ENCODE data around the gene ADA. TPM values are rescaled to one million over a fixed set of nuclear protein-coding genes. Genes with fewer than 3 reads are reported as not detected.

ADA gene
- total RNA-seq, 2 donors from 2014 or later, result 6.3 to 16.7 TPM

DNA sequence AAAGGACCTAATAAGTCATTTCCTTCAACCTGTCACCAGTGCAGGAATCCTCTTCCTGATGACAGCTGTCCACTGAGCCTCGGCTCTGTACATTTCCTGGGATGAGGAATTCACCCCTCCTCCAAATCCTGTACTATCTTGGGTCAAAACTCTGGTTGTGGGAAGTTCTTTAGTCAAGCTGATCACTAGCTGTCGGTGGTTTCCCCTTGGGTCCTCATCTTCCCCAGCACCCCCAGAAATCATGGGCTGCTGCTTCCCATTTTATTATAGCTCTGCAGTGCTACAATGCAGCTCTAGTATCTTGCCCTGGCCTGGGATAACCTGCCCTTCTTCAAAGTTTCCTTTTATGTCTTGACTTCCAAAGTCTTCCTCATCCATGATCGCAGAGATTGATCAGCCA, 14.6 kb upstream of the ADA start:
- DNase-seq (ENCODE audit: low spot score), result no peak
- Histone ChIP-seq H3K9me3 (no peaks in the 10 kb centered on the region), H3K27ac (no peak overlapping the region), H3K27me3 (no peaks in the 10 kb centered on the region), H3K36me3 (no peaks in the 10 kb centered on the region), H3K4me3 (no peak overlapping the region), H3K4me1 (no peaks in the 10 kb centered on the region)
- TF ChIP-seq, protein P1, sequence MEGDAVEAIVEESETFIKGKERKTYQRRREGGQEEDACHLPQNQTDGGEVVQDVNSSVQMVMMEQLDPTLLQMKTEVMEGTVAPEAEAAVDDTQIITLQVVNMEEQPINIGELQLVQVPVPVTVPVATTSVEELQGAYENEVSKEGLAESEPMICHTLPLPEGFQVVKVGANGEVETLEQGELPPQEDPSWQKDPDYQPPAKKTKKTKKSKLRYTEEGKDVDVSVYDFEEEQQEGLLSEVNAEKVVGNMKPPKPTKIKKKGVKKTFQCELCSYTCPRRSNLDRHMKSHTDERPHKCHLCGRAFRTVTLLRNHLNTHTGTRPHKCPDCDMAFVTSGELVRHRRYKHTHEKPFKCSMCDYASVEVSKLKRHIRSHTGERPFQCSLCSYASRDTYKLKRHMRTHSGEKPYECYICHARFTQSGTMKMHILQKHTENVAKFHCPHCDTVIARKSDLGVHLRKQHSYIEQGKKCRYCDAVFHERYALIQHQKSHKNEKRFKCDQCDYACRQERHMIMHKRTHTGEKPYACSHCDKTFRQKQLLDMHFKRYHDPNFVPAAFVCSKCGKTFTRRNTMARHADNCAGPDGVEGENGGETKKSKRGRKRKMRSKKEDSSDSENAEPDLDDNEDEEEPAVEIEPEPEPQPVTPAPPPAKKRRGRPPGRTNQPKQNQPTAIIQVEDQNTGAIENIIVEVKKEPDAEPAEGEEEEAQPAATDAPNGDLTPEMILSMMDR (IDR thresholded peaks at IDR 0.05), result no peak

DNA sequence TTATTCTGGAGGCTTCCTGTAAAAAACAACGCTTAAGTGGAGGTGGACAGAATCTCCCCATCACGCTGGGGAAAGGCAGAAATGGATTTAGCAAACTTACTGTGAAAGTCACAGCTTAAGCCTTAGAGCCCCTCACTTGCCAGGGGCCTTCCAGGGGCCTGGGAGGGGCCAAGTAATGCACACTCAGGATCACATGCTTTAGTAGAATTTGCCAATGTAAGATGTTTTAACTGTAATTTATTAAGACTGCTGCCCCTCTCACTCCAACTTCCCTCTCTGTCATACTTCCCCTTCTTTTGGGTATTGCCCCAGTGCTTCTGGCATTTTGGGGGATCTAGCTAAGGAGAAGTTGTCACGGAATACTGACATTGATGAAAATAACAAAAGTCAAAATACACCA, 12.6 kb upstream of the ADA start:
- TF ChIP-seq, protein P1 (IDR thresholded peaks at IDR 0.05), result no peak
- Histone ChIP-seq H3K9me3 (no peaks in the 10 kb centered on the region), H3K4me1 (no peaks in the 10 kb centered on the region), H3K4me3 (no peak overlapping the region), H3K27ac (no peak overlapping the region), H3K36me3 (no peaks in the 10 kb centered on the region), H3K27me3 (no peaks in the 10 kb centered on the region)
- DNase-seq (ENCODE audit: low spot score), result no peak

DNA sequence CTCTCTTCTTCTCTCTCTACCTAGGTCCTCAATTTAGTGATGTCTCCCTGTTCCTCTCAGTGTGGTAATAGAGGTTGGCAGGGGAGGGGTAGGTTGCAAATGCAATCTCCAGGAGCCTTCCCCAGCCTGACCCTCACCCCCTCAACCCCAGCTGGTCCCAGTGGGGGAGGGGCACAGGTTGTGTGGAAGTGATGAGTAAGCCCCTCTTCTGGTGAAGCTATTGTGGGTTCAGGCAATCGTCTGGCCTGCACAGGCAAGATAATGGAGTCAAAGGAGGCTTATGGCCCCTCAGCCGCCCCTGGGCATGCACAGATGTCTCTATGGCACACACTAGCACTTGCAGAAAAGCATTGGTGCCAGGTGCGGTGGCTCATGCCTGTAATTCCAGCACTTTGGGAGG, 10.8 kb upstream of the ADA start:
- Histone ChIP-seq H3K4me1 (no peaks in the 10 kb centered on the region), H3K27me3 (no peaks in the 10 kb centered on the region), H3K4me3 (no peak overlapping the region), H3K9me3 (no peaks in the 10 kb centered on the region), H3K27ac (no peak overlapping the region), H3K36me3 (no peaks in the 10 kb centered on the region)
- TF ChIP-seq, protein P1 (IDR thresholded peaks at IDR 0.05), result no peak
- no peak for DNase-seq (ENCODE audit: low spot score)

DNA sequence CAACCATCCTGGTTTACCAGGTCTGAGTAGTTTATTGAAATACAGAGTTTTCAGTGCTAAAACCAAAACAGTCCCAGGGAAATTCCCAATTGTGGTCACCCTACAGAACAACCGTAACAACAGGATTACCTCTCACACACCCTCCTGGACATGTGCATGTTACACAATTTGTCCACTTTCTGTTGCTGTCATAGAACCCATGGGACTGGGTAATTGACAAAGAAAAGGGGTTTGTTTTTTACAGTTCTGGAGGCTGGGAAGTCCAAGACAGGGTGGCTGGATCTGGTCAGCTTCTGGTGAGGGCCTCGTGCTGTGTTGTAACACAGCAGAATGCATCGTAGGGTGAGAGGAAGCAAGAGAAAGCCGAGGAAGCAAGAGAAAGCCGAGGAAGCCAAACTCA, 9.1 kb upstream of the ADA start:
- DNase-seq (ENCODE audit: low spot score), result no peak
- Histone ChIP-seq H3K36me3 (no peaks in the 10 kb centered on the region), H3K9me3 (no peaks in the 10 kb centered on the region), H3K27me3 (no peaks in the 10 kb centered on the region), H3K4me3 (no peak overlapping the region), H3K27ac (no peak overlapping the region), H3K4me1 (no peaks in the 10 kb centered on the region)
- TF ChIP-seq, protein P1 (IDR thresholded peaks at IDR 0.05), result no peak

DNA sequence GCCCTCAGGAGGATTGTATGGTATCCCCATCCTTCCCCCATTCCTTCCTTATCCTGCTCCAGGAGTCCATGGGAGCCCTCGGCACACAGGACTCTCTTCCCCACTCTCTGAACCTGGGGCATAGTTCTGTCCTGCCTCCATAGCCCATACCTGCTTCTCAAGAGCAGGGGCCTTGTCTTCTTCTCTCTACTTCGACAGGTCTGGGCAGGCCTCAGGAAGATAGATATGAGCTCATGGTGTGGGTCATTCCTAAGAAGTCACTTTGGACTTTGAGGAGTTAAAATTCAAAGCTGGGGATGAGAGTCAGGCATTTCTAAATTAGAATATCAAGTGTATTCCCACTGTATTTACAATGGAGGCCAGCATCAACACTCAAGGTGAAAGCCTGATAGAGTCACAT, 8.4 kb upstream of the ADA start:
- no peaks in the 10 kb centered on the region for H3K9me3 ChIP-seq
- no peaks in the 10 kb centered on the region for H3K36me3 ChIP-seq
- H3K27ac ChIP-seq, result no peak overlapping the region
- H3K4me1 ChIP-seq, result no peaks in the 10 kb centered on the region
- DNase-seq (ENCODE audit: low spot score), result no peak
- no peak overlapping the region for H3K4me3 ChIP-seq
- TF ChIP-seq, protein P1 (IDR thresholded peaks at IDR 0.05), result no peak
- no peaks in the 10 kb centered on the region for H3K27me3 ChIP-seq

DNA sequence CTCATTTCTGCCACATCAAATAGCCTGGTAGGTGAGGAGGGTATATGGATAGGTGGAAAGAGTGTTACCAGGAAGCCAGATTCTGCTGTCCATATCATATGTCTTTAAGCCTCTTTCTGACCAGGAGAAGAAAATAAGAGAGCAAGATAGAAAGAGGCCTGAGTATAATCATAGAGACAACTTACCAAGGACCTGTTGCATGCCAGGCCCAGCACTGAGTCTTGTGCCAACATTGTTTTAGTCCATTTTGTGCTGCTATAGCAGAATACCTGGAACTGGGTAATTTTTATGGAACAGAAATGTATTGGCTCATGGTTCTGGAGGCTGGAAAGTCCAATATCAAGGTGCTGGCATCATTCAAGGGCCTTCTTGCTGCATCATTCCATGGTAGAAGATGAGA, 7.3 kb upstream of the ADA start:
- H3K4me3 ChIP-seq, result no peak overlapping the region
- no peaks in the 10 kb centered on the region for H3K36me3 ChIP-seq
- H3K9me3 ChIP-seq, result no peaks in the 10 kb centered on the region
- no peaks in the 10 kb centered on the region for H3K27me3 ChIP-seq
- DNase-seq (ENCODE audit: low spot score), result no peak
- no peak overlapping the region for H3K27ac ChIP-seq
- TF ChIP-seq, protein P1 (IDR thresholded peaks at IDR 0.05), result no peak
- H3K4me1 ChIP-seq, result no peaks in the 10 kb centered on the region
